ENCODE measurements around the gene OSBPL7. TPM values are rescaled to one million over a fixed set of nuclear protein-coding genes. Genes with fewer than 3 reads are reported as not detected.
A peak's percentile ranks its signal among the peaks of the same experiment; 100 is the strongest.

Gene OSBPL7
- total RNA-seq (12.2 and 20.5 TPM in 2 replicates), polyA plus RNA-seq (12.1 and 18.0 TPM in 2 replicates)

GRCh38 chr17:47821424-47822391 lies at the start of gene OSBPL7:
Gene OSBPL7 (minus strand): TSS chr17:47821794. CDS start chr17:47820278, 1,516 bp downstream.
- peaks cover 12% of the 10 kb centered on the region for H3K36me3 ChIP-seq
- H3K4me3 ChIP-seq, result peak within 1 kb of the TSS; percentile 63
- no peaks in the 10 kb centered on the region for H3K9me3 ChIP-seq (ENCODE audit: low read depth)
- H3K4me1 ChIP-seq (ENCODE audit: low read depth), result peaks cover 8% of the 10 kb centered on the region
- peak; percentile 85 to 88 for DNase-seq (ENCODE audit: low read depth in 1 of 2, low spot score in 1 of 2)
- TF ChIP-seq, protein P1, sequence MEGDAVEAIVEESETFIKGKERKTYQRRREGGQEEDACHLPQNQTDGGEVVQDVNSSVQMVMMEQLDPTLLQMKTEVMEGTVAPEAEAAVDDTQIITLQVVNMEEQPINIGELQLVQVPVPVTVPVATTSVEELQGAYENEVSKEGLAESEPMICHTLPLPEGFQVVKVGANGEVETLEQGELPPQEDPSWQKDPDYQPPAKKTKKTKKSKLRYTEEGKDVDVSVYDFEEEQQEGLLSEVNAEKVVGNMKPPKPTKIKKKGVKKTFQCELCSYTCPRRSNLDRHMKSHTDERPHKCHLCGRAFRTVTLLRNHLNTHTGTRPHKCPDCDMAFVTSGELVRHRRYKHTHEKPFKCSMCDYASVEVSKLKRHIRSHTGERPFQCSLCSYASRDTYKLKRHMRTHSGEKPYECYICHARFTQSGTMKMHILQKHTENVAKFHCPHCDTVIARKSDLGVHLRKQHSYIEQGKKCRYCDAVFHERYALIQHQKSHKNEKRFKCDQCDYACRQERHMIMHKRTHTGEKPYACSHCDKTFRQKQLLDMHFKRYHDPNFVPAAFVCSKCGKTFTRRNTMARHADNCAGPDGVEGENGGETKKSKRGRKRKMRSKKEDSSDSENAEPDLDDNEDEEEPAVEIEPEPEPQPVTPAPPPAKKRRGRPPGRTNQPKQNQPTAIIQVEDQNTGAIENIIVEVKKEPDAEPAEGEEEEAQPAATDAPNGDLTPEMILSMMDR (IDR thresholded peaks at IDR 0.05; ENCODE audit: low read depth, low read length), result peak; percentile 21
- H3K27ac ChIP-seq, result no peak within 1 kb of the TSS
- H3K27me3 ChIP-seq, result no peaks in the 10 kb centered on the region

- TF ChIP-seq, protein P1 (IDR thresholded peaks at IDR 0.05; ENCODE audit: low read depth, low read length), result no peak
- Histone ChIP-seq H3K4me1 (ENCODE audit: low read depth) (peaks cover 42% of the 10 kb centered on the region), H3K9me3 (ENCODE audit: low read depth) (no peaks in the 10 kb centered on the region), H3K27ac (no peak overlapping the region), H3K27me3 (no peaks in the 10 kb centered on the region), H3K4me3 (no peak overlapping the region), H3K36me3 (no peaks in the 10 kb centered on the region)
- DNase-seq (ENCODE audit: low read depth in 1 of 2, low spot score in 1 of 2), result no peak
These were observed 49.5 kb upstream of the OSBPL7 start for GRCh38 chr17:47871048-47871447.

DNA sequence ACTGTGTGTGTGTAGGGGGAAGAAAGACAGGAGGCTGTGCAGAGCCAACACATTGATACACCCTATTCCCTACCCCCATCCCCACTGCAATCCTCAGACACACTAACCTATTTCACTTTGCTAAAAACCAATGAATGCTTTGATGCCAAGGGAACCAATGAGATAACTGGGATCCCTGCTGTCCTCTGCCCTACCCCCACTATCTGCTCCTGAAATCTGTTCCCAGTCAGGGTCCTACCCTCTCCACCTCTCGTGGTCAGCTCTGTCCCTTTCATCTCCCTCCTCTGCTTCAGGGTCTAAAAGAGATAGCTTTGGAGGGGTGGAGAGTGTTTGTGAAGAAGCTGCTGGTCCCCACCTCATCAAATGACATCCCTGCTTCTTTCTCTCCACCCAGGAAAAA lies 48.5 kb upstream of the OSBPL7 start:
- H3K27me3 ChIP-seq, result no peaks in the 10 kb centered on the region
- TF ChIP-seq, protein P1 (IDR thresholded peaks at IDR 0.05; ENCODE audit: low read depth, low read length), result no peak
- H3K27ac ChIP-seq, result no peak overlapping the region
- no peak for DNase-seq (ENCODE audit: low read depth in 1 of 2, low spot score in 1 of 2)
- H3K4me1 ChIP-seq (ENCODE audit: low read depth), result peaks cover 42% of the 10 kb centered on the region
- no peaks in the 10 kb centered on the region for H3K9me3 ChIP-seq (ENCODE audit: low read depth)
- no peaks in the 10 kb centered on the region for H3K36me3 ChIP-seq
- H3K4me3 ChIP-seq, result no peak overlapping the region

GRCh38 chr17:47869114-47869513 lies 47.5 kb upstream of the OSBPL7 start:
- TF ChIP-seq, protein P1 (IDR thresholded peaks at IDR 0.05; ENCODE audit: low read depth, low read length), result no peak
- no peak for DNase-seq (ENCODE audit: low read depth in 1 of 2, low spot score in 1 of 2)

DNA sequence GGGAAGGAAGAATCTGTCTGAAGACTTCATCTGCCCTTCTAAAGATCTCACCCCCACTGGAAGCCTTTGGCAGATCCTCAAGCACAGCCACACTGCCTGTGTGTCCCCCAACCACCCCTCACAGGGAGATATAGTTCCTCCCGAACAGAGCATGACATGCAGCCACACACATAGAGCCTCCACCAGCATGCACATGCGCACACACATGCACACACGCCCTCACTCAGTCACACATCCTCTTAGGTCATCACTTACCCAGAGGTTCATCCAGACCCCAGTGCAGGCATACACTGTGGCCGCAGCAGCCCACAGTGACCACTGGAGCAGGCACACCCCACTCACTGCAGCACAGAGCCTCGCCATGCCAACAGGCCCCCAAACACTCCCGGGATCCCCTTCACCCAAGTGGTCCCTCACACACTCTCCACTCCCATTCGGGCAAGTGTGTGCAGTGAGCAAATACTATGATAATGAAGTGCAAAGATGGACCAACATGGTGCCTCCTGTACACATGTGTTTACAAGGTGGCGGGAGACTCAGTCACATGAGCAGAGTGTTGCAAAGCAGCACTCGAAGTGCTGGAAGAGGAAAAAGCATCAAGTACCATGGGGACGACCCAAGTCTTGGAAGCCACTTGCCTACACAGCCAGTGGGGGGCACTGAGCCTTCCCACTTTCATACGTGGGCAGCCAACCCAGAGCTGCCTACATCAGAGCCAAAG lies 46.4 kb upstream of the OSBPL7 start:
- Histone ChIP-seq H3K4me3 (no peak overlapping the region), H3K27ac (peak overlapping the region; percentile 66), H3K9me3 (ENCODE audit: low read depth) (no peaks in the 10 kb centered on the region), H3K36me3 (no peaks in the 10 kb centered on the region), H3K4me1 (ENCODE audit: low read depth) (peaks cover 41% of the 10 kb centered on the region), H3K27me3 (no peaks in the 10 kb centered on the region)
- no peak for DNase-seq (ENCODE audit: low read depth in 1 of 2, low spot score in 1 of 2)
- TF ChIP-seq, protein P1 (IDR thresholded peaks at IDR 0.05; ENCODE audit: low read depth, low read length), result no peak

More at GRCh38 chr17:47869114-47869513, 47.5 kb upstream of the OSBPL7 start:
- Histone ChIP-seq H3K4me1 (ENCODE audit: low read depth) (peaks cover 42% of the 10 kb centered on the region), H3K4me3 (no peak overlapping the region), H3K9me3 (ENCODE audit: low read depth) (no peaks in the 10 kb centered on the region), H3K27me3 (no peaks in the 10 kb centered on the region), H3K36me3 (no peaks in the 10 kb centered on the region), H3K27ac (no peak overlapping the region)
